OCI-LY3 (cell line): ENCODE data around the gene KIF2B.

Source experiments
- H2AFZ ChIP-seq: fragments of 200-600, 300-600 bp; shearing (Covaris generic); 2 replicates; pipeline ENCODE4 v1.6.0; 2014; ENCODE audit warnings: antibody characterized with exemption, low read depth, low read length
- H3K27ac ChIP-seq: fragments of 200-600, 300-600 bp; sonication (generic); 2 replicates; pipeline ENCODE4 v1.5.1; 2014; ENCODE audit warnings: mild to moderate bottlenecking, low read length, moderate library complexity, mixed read lengths
- H3K27me3 ChIP-seq: fragments of 200-600, 300-600 bp; sonication (generic); 2 replicates; pipeline ENCODE4 v1.6.1; 2014; ENCODE audit warnings: low read depth, low read length, mixed read lengths
- H3K36me3 ChIP-seq: fragments of 200-600, 300-600 bp; sonication (generic); replicated peaks from 2 replicates; pipeline ENCODE3; 2014; ENCODE audit warnings: low read depth, low read length, mixed read lengths
- H3K4me1 ChIP-seq: fragments of 300-600, 200-600 bp; sonication (generic); 2 replicates; pipeline ENCODE4 v1.6.1; 2014; ENCODE audit warnings: low read length, mixed read lengths
- H3K4me2 ChIP-seq: fragments of 200-600, 300-600 bp; sonication (generic); 2 replicates; pipeline ENCODE4 v1.6.1; 2014; ENCODE audit warnings: low read length, mixed read lengths
- H3K4me3 ChIP-seq: fragments of 300-600, 200-600 bp; sonication (generic); 2 replicates; pipeline ENCODE4 v1.5.1; 2014; ENCODE audit warnings: antibody characterized with exemption, mild to moderate bottlenecking, low read length, moderate library complexity
- H3K79me2 ChIP-seq: fragments of 300-600, 200-600 bp; shearing (Covaris generic); 2 replicates; pipeline ENCODE4 v1.6.1; 2014; ENCODE audit warnings: mild to moderate bottlenecking, low read length, mixed read lengths
- H3K9ac ChIP-seq: fragments of 300-600, 200-600 bp; shearing (Covaris generic); 2 replicates; pipeline ENCODE4 v1.6.0; 2014; ENCODE audit warnings: mild to moderate bottlenecking, low read length, moderate library complexity
- H3K9me3 ChIP-seq: fragments of 200-600, 300-600 bp; shearing (Covaris generic); 2 replicates; pipeline ENCODE4 v1.6.1; 2014; ENCODE audit warnings: low read length, mixed read lengths; ENCODE audit not compliant: insufficient read depth
- H4K20me1 ChIP-seq: fragments of 200-600, 300-600 bp; sonication (generic); 2 replicates; pipeline ENCODE4 v1.6.1; 2016; ENCODE audit warnings: low read length, mixed read lengths; ENCODE audit not compliant: insufficient read depth
- EZH2phosphoT487 ChIP-seq: fragments of 200-600 bp; shearing (Covaris generic); IDR thresholded peaks from 2 replicates; pipeline ENCODE4 v1.6.1; 2018; ENCODE audit warnings: antibody characterized with exemption, mixed run types, low read depth
- TF ChIP-seq, protein P1 (sequence below): fragments of 200-600, 300-600 bp; sonication (generic); IDR thresholded peaks from 2 replicates; pipeline ENCODE4 v1.5.1; 2014; ENCODE audit warnings: antibody characterized with exemption, low read length, low read depth

KIF2B gene

DNA sequence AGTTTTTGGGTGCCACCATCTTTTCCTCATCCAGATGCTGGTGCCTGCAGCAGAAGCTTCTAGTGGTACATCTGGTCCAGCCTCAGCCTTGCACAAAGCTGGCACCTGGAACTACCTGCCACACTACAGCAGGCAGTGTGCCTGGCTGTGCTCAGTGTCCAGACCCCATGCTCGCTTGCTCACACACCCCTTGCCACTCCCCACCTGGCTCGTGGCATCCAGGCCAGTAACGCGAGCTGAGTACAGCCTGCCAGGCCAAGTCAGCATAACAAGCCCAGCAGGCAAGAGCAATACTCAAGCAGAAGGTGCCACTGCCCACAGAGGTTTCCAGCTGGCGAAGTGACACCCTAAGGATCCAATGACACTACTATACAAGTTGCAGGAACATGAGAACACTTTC lies 29.7 kb upstream of the KIF2B start:
- H3K9ac ChIP-seq: no peak overlapping the region
- H3K27ac ChIP-seq: no peak overlapping the region
- H3K27me3 ChIP-seq: no peaks in the 10 kb centered on the region
- no peaks in the 10 kb centered on the region for H3K79me2 ChIP-seq
- H3K4me2 ChIP-seq: no peak overlapping the region
- no peak overlapping the region for H3K4me3 ChIP-seq
- no peaks in the 10 kb centered on the region for H4K20me1 ChIP-seq
- TF ChIP-seq, protein P1, sequence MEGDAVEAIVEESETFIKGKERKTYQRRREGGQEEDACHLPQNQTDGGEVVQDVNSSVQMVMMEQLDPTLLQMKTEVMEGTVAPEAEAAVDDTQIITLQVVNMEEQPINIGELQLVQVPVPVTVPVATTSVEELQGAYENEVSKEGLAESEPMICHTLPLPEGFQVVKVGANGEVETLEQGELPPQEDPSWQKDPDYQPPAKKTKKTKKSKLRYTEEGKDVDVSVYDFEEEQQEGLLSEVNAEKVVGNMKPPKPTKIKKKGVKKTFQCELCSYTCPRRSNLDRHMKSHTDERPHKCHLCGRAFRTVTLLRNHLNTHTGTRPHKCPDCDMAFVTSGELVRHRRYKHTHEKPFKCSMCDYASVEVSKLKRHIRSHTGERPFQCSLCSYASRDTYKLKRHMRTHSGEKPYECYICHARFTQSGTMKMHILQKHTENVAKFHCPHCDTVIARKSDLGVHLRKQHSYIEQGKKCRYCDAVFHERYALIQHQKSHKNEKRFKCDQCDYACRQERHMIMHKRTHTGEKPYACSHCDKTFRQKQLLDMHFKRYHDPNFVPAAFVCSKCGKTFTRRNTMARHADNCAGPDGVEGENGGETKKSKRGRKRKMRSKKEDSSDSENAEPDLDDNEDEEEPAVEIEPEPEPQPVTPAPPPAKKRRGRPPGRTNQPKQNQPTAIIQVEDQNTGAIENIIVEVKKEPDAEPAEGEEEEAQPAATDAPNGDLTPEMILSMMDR: no peak
- TF ChIP-seq EZH2phosphoT487: no peak
- H3K9me3 ChIP-seq: no peaks in the 10 kb centered on the region
- H3K4me1 ChIP-seq: no peaks in the 10 kb centered on the region
- no peaks in the 10 kb centered on the region for H3K36me3 ChIP-seq
- no peak overlapping the region for H2AFZ ChIP-seq

DNA sequence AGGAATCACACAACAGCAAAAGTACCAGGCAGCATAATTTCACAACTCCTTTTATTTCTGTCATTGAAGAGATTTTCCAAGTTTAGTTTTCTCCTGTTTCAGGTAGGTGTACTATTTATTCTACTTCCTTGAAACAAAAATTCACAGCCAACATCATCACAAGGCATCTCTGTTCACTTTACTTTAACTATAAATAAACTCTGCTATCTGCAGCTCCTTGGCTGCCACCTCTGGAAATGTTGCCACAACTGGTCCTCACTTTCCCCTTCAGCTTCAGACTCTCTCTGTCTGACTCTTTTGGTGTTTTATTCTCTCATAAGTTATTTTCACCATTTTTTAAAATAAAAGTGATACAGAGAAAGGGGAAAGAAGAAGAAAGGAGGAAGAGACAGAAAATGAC lies 27.9 kb upstream of the KIF2B start:
- Histone ChIP-seq H3K4me3 (no peak overlapping the region), H3K9me3 (no peaks in the 10 kb centered on the region), H3K36me3 (no peaks in the 10 kb centered on the region), H3K9ac (no peak overlapping the region), H3K79me2 (no peaks in the 10 kb centered on the region), H2AFZ (no peak overlapping the region), H3K4me1 (no peaks in the 10 kb centered on the region), H3K27me3 (no peaks in the 10 kb centered on the region), H4K20me1 (no peaks in the 10 kb centered on the region), H3K27ac (no peak overlapping the region), H3K4me2 (no peak overlapping the region)
- TF ChIP-seq EZH2phosphoT487: no peak
- TF ChIP-seq, protein P1: no peak

DNA sequence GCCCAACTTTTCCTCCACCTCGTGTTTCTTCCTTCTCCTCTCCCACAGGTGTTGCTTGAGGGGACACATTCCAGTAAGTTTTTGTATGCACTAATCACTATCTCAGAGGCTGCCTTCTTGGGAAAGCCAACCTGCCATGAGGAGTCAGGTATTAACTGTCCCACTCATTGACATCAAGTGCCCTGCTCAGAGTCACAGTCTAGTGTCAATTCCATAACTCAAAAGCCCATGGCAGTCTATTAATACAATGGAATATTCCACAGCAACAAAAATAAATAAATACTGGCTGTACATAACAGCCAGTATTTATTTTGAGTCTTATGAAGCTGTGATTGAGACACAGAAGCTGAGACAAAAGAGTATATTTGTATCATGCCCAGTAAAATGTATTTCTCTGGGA lies 26.1 kb upstream of the KIF2B start:
- H2AFZ ChIP-seq: no peak overlapping the region
- H3K4me3 ChIP-seq: no peak overlapping the region
- no peak overlapping the region for H3K4me2 ChIP-seq
- no peaks in the 10 kb centered on the region for H3K79me2 ChIP-seq
- H3K4me1 ChIP-seq: no peaks in the 10 kb centered on the region
- H3K9me3 ChIP-seq: no peaks in the 10 kb centered on the region
- H4K20me1 ChIP-seq: no peaks in the 10 kb centered on the region
- H3K27ac ChIP-seq: no peak overlapping the region
- no peaks in the 10 kb centered on the region for H3K36me3 ChIP-seq
- no peaks in the 10 kb centered on the region for H3K27me3 ChIP-seq
- no peak for TF ChIP-seq EZH2phosphoT487
- TF ChIP-seq, protein P1: no peak
- H3K9ac ChIP-seq: no peak overlapping the region

DNA sequence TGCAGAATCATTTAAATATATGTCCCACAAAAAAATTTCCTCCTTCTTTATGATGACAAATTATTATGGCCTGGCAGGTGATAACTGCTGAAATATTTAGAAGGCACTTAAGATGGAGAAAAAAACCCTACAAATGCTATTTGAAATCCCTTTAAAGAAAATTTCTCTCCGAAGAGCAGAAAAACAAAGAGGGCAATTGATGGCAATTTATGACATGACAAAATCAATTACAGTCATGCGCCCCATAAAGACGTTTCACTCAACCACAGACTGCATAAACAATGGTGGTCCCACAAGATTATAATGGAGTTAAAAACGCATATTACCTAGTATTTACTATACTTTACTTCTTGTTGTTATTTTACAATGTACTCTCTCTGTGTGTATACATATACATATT lies 25.2 kb upstream of the KIF2B start:
- TF ChIP-seq, protein P1: no peak
- TF ChIP-seq EZH2phosphoT487: no peak
- Histone ChIP-seq H3K4me1 (no peaks in the 10 kb centered on the region), H3K4me3 (no peak overlapping the region), H3K79me2 (no peaks in the 10 kb centered on the region), H3K27me3 (no peaks in the 10 kb centered on the region), H2AFZ (no peak overlapping the region), H3K27ac (no peak overlapping the region), H3K36me3 (no peaks in the 10 kb centered on the region), H4K20me1 (no peaks in the 10 kb centered on the region), H3K9ac (no peak overlapping the region), H3K9me3 (no peaks in the 10 kb centered on the region), H3K4me2 (no peak overlapping the region)
